SK-N-SH treated with all-trans-retinoic acid at 6 μM for 48 hours (cell line): ENCODE results near the gene PRSS33.

Source experiments
- ARNTL ChIP-seq: fragments of 450-650 bp; formaldehyde crosslinking; IDR thresholded peaks from 2 replicates; pipeline ENCODE4 v1.5.0; 2020; ENCODE audit warnings: low read depth, mild to moderate bottlenecking, moderate library complexity, borderline replicate concordance
- CSDC2 ChIP-seq: fragments of 250-450 bp; sonication (Bioruptor Pico); IDR thresholded peaks from 2 replicates; pipeline ENCODE4 v1.5.0; 2020; ENCODE audit warnings: mild to moderate bottlenecking, moderate library complexity
- ESRRG ChIP-seq: fragments of 250-450 bp; sonication (Bioruptor Pico); IDR thresholded peaks from 2 replicates; pipeline ENCODE4 v1.6.1; 2021; ENCODE audit warnings: mild to moderate bottlenecking
- RARB ChIP-seq: fragments of 250-450 bp; sonication (Bioruptor Pico); IDR thresholded peaks from 2 replicates; pipeline ENCODE4 v1.8.0; 2021; ENCODE audit warnings: mild to moderate bottlenecking, moderate library complexity
- SNAI2 ChIP-seq: fragments of 250-450 bp; sonication (Bioruptor Pico); IDR thresholded peaks from 2 replicates; pipeline ENCODE4 v1.5.0; 2020; ENCODE audit warnings: mild to moderate bottlenecking, moderate library complexity
- ZFP3 ChIP-seq: fragments of 250-450 bp; sonication (Bioruptor Pico); IDR thresholded peaks from 2 replicates; pipeline ENCODE4 v1.5.0; 2020; ENCODE audit warnings: mild to moderate bottlenecking, moderate library complexity
- ZNF70 ChIP-seq: fragments of 450-650 bp; formaldehyde crosslinking; IDR thresholded peaks from 2 replicates; pipeline ENCODE4 v1.5.0; 2020; ENCODE audit warnings: mild to moderate bottlenecking, moderate library complexity
- TF ChIP-seq, protein P1 (sequence below): fragments of 250-450 bp; sonication (Bioruptor Pico); IDR thresholded peaks from 2 replicates; pipeline ENCODE4 v1.8.0; 2020; ENCODE audit warnings: mild to moderate bottlenecking, moderate library complexity, borderline replicate concordance
- TF ChIP-seq, protein P2 (sequence below): fragments of 250-450 bp; sonication (Bioruptor Pico); IDR thresholded peaks from 2 replicates; pipeline ENCODE4 v1.5.1; 2021; ENCODE audit warnings: mild to moderate bottlenecking, moderate library complexity
- TF ChIP-seq, protein P3 (sequence below): fragments of 250-450 bp; sonication (Bioruptor Pico); IDR thresholded peaks from 2 replicates; pipeline ENCODE4 v1.5.1; 2020; ENCODE audit warnings: low read depth, mild to moderate bottlenecking, moderate library complexity

DNA sequence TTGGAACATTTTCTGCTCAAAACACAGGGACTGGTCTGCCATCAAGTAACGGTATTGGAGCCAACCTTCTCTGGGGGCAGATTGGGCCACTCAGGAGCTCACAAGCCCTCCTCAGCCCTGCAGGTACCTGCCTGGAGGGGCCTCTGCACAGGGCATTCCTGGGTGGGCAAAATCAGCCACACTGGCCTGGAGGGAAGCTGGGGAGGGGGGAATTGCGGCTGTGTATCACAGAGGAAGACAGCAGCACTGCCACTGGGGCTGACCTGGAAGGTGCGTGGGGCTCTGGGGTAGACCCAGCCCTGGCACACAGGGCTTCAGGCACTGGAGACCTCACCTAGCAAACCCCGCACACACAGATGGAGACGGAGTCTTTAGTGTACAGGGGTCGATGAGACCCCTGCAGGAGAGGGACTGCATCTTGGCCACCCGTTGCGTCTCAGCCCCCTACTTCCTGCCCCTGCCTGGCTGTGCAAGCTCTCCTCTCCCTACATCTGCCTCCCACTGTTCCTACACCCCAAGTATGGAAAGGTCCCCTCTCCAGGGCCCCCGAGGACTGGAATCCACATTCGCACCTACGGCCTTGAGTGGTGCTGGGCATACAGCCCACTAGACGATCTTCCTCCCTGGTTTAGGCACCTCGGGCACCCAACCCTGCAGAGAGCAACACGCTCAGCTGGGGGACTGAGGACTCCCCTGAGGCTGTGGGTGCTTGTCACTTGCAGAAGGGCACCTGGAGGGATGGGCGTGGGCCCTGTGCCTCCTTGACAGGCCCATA lies 42.1 kb downstream of the PRSS33 start:
- no peak for TF ChIP-seq ARNTL (CRISPR knock-in tag)
- TF ChIP-seq, protein P1, sequence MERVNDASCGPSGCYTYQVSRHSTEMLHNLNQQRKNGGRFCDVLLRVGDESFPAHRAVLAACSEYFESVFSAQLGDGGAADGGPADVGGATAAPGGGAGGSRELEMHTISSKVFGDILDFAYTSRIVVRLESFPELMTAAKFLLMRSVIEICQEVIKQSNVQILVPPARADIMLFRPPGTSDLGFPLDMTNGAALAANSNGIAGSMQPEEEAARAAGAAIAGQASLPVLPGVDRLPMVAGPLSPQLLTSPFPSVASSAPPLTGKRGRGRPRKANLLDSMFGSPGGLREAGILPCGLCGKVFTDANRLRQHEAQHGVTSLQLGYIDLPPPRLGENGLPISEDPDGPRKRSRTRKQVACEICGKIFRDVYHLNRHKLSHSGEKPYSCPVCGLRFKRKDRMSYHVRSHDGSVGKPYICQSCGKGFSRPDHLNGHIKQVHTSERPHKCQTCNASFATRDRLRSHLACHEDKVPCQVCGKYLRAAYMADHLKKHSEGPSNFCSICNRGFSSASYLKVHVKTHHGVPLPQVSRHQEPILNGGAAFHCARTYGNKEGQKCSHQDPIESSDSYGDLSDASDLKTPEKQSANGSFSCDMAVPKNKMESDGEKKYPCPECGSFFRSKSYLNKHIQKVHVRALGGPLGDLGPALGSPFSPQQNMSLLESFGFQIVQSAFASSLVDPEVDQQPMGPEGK (CRISPR knock-in tag) = no peak
- TF ChIP-seq ZFP3 (CRISPR knock-in tag) = no peak
- TF ChIP-seq CSDC2 = no peak
- TF ChIP-seq, protein P2, sequence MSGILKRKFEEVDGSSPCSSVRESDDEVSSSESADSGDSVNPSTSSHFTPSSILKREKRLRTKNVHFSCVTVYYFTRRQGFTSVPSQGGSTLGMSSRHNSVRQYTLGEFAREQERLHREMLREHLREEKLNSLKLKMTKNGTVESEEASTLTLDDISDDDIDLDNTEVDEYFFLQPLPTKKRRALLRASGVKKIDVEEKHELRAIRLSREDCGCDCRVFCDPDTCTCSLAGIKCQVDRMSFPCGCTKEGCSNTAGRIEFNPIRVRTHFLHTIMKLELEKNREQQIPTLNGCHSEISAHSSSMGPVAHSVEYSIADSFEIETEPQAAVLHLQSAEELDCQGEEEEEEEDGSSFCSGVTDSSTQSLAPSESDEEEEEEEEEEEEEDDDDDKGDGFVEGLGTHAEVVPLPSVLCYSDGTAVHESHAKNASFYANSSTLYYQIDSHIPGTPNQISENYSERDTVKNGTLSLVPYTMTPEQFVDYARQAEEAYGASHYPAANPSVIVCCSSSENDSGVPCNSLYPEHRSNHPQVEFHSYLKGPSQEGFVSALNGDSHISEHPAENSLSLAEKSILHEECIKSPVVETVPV (CRISPR knock-in tag) = no peak
- TF ChIP-seq ZNF70 (CRISPR knock-in tag) = no peak
- TF ChIP-seq, protein P3, sequence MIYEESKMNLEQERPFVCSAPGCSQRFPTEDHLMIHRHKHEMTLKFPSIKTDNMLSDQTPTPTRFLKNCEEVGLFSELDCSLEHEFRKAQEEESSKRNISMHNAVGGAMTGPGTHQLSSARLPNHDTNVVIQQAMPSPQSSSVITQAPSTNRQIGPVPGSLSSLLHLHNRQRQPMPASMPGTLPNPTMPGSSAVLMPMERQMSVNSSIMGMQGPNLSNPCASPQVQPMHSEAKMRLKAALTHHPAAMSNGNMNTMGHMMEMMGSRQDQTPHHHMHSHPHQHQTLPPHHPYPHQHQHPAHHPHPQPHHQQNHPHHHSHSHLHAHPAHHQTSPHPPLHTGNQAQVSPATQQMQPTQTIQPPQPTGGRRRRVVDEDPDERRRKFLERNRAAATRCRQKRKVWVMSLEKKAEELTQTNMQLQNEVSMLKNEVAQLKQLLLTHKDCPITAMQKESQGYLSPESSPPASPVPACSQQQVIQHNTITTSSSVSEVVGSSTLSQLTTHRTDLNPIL (CRISPR knock-in tag) = no peak
- no peak for TF ChIP-seq SNAI2 (CRISPR knock-in tag)
- TF ChIP-seq ESRRG (CRISPR knock-in tag) = no peak
- TF ChIP-seq RARB = no peak
